OCI-LY1 (cell line): Measurements from ENCODE around the gene IQUB.

Experiments
- H2AFZ ChIP-seq: fragments of 200-600 bp; sonication (generic), shearing (Covaris generic); 2 replicates; pipeline ENCODE4 v1.6.0; 2014; ENCODE audit warnings: antibody characterized with exemption, mild to moderate bottlenecking, low read length
- H3F3A ChIP-seq: fragments of 200-600 bp; sonication (generic), shearing (Covaris generic); 2 replicates; pipeline ENCODE4 v1.6.0; 2014; ENCODE audit warnings: mild to moderate bottlenecking, antibody characterized with exemption, low read length, moderate library complexity; ENCODE audit not compliant: insufficient read depth
- H3K27ac ChIP-seq: fragments of 200-600 bp; sonication (generic); 2 replicates; pipeline ENCODE4 v1.5.1; 2014; ENCODE audit warnings: low read length, mixed run types, mild to moderate bottlenecking, low read depth; ENCODE audit not compliant: poor library complexity, severe bottlenecking
- H3K27me3 ChIP-seq: fragments of 200-600 bp; sonication (generic); 2 replicates; pipeline ENCODE4 v1.6.0; 2014; ENCODE audit warnings: antibody characterized with exemption, mild to moderate bottlenecking, low read length, moderate library complexity; ENCODE audit not compliant: insufficient read depth
- H3K36me3 ChIP-seq: fragments of 200-600 bp; sonication (generic); 2 replicates; pipeline ENCODE4 v1.6.1; 2014; ENCODE audit warnings: mild to moderate bottlenecking, antibody characterized with exemption, low read length, moderate library complexity, mixed read lengths; ENCODE audit not compliant: insufficient read depth
- H3K4me1 ChIP-seq: fragments of 200-600 bp; sonication (generic); 2 replicates; pipeline ENCODE4 v1.5.1; 2014; ENCODE audit warnings: mild to moderate bottlenecking, low read length, moderate library complexity; ENCODE audit not compliant: insufficient read depth, severe bottlenecking
- H3K4me2 ChIP-seq: fragments of 200-600 bp; sonication (generic), shearing (Covaris generic); 2 replicates; pipeline ENCODE4 v1.6.1; 2014; ENCODE audit warnings: low read length
- H3K4me3 ChIP-seq: fragments of 200-600 bp; sonication (generic); 2 replicates; pipeline ENCODE4 v1.5.1; 2014; ENCODE audit warnings: low read length, low read depth, mild to moderate bottlenecking, mixed read lengths; ENCODE audit not compliant: poor library complexity, severe bottlenecking
- H3K79me2 ChIP-seq: fragments of 200-600 bp; shearing (Covaris generic); 2 replicates; pipeline ENCODE4 v1.6.1; 2016; ENCODE audit warnings: mixed run types, low read length, mixed read lengths; ENCODE audit not compliant: insufficient read depth
- H3K9ac ChIP-seq: fragments of 200-600 bp; sonication (generic), shearing (Covaris generic); 2 replicates; pipeline ENCODE4 v1.6.1; 2014; ENCODE audit warnings: mild to moderate bottlenecking, low read length, mixed read lengths
- H3K9me2 ChIP-seq: fragments of 200-600 bp; sonication (generic), shearing (Covaris generic); 2 replicates; pipeline ENCODE4 v1.6.1; 2014; ENCODE audit warnings: low read depth, mild to moderate bottlenecking, low read length, mixed read lengths
- H3K9me3 ChIP-seq: fragments of 200-600 bp; shearing (Covaris generic); 2 replicates; pipeline ENCODE4 v1.6.1; 2014; ENCODE audit warnings: low read length, mixed read lengths
- H4K20me1 ChIP-seq: fragments of 200-600 bp; sonication (generic), shearing (Covaris generic); 2 replicates; pipeline ENCODE4 v1.6.0; 2016; ENCODE audit warnings: mild to moderate bottlenecking, low read length; ENCODE audit not compliant: insufficient read depth
- CTCF ChIP-seq: fragments of 200-600 bp; sonication (generic), shearing (Covaris generic); IDR thresholded peaks from 2 replicates; pipeline ENCODE4 v1.5.1; 2017; ENCODE audit warnings: mild to moderate bottlenecking, antibody characterized with exemption, low read length, moderate library complexity, mixed read lengths
- EZH2 ChIP-seq: fragments of 200-600 bp; sonication (generic), shearing (Covaris generic); IDR thresholded peaks from 2 replicates; pipeline ENCODE4 v1.8.0; 2017; ENCODE audit warnings: borderline replicate concordance, mixed run types, mild to moderate bottlenecking, antibody characterized with exemption, low read length, moderate library complexity, mixed read lengths

IQUB gene

GRCh38 chr7:123548406-123548805, 14.0 kb upstream of the IQUB start:
- 0 out of 2 replicates have a peak, but pooled peaks cover 5% of the 10 kb centered on the region for H3K79me2 ChIP-seq
- H3K9me2 ChIP-seq: no peaks in the 10 kb centered on the region
- no peak overlapping the region for H3K4me2 ChIP-seq

GRCh38 chr7:123539871-123540270, 5.5 kb upstream of the IQUB start:
- H3K4me2 ChIP-seq: no peak overlapping the region

More at GRCh38 chr7:123548406-123548805, 14.0 kb upstream of the IQUB start:
- Histone ChIP-seq H3K36me3 (peaks cover 57% of the 10 kb centered on the region), H2AFZ (no peak overlapping the region), H3K27me3 (no peaks in the 10 kb centered on the region), H3K9me3 (no peaks in the 10 kb centered on the region), H3K27ac (no peak overlapping the region), H3K4me3 (no peak overlapping the region), H3F3A (no peaks in the 10 kb centered on the region), H3K9ac (no peak overlapping the region), H3K4me1 (no peaks in the 10 kb centered on the region), H4K20me1 (no peaks in the 10 kb centered on the region)
- no peak for TF ChIP-seq EZH2
- no peak for TF ChIP-seq CTCF

GRCh38 chr7:123538897-123539296, 4.5 kb upstream of the IQUB start:
- peaks cover 11% of the 10 kb centered on the region; the same call in 1 of the 2 replicates for H3K36me3 ChIP-seq
- H3K27me3 ChIP-seq: no peaks in the 10 kb centered on the region
- H3K9me3 ChIP-seq: no peaks in the 10 kb centered on the region
- H3K4me1 ChIP-seq: peaks cover 12% of the 10 kb centered on the region
- no peaks in the 10 kb centered on the region for H4K20me1 ChIP-seq
- no peaks in the 10 kb centered on the region for H3K9me2 ChIP-seq
- H3K79me2 ChIP-seq: no peaks in the 10 kb centered on the region
- no peak overlapping the region for H3K27ac ChIP-seq
- peaks cover 6% of the 10 kb centered on the region for H3F3A ChIP-seq
- H3K4me3 ChIP-seq: no peak overlapping the region
- TF ChIP-seq EZH2: no peak
- H2AFZ ChIP-seq: no peak overlapping the region
- H3K9ac ChIP-seq: no peak overlapping the region
- no peak overlapping the region for H3K4me2 ChIP-seq

More at GRCh38 chr7:123539871-123540270, 5.5 kb upstream of the IQUB start:
- no peak overlapping the region for H3K4me3 ChIP-seq
- H4K20me1 ChIP-seq: no peaks in the 10 kb centered on the region
- no peak overlapping the region for H3K27ac ChIP-seq
- no peaks in the 10 kb centered on the region for H3K9me3 ChIP-seq
- H3K79me2 ChIP-seq: no peaks in the 10 kb centered on the region
- peaks cover 12% of the 10 kb centered on the region; the same call in 1 of the 2 replicates for H3K36me3 ChIP-seq
- no peaks in the 10 kb centered on the region for H3K27me3 ChIP-seq
- H2AFZ ChIP-seq: no peak overlapping the region
- H3K9ac ChIP-seq: no peak overlapping the region
- H3K4me1 ChIP-seq: peaks cover 8% of the 10 kb centered on the region
- no peaks in the 10 kb centered on the region for H3K9me2 ChIP-seq
- TF ChIP-seq CTCF (no peak), EZH2 (no peak)
- H3F3A ChIP-seq: peaks cover 3% of the 10 kb centered on the region; the same call in 1 of the 2 replicates

- no peak overlapping the region for H3K4me2 ChIP-seq
- no peaks in the 10 kb centered on the region for H4K20me1 ChIP-seq
- H3K9me2 ChIP-seq: no peaks in the 10 kb centered on the region
- H3K9ac ChIP-seq: no peak overlapping the region
- TF ChIP-seq EZH2 (no peak), CTCF (no peak)
- H3K9me3 ChIP-seq: no peaks in the 10 kb centered on the region
- peaks cover 8% of the 10 kb centered on the region; the same call in 1 of the 2 replicates for H3K36me3 ChIP-seq
- peaks cover 16% of the 10 kb centered on the region for H3K4me1 ChIP-seq
- H3K4me3 ChIP-seq: no peak overlapping the region
- peaks cover 12% of the 10 kb centered on the region for H3F3A ChIP-seq
- H3K79me2 ChIP-seq: no peaks in the 10 kb centered on the region
- no peak overlapping the region for H3K27ac ChIP-seq
- H2AFZ ChIP-seq: no peak overlapping the region
- no peaks in the 10 kb centered on the region for H3K27me3 ChIP-seq
These were observed 3.9 kb upstream of the IQUB start for GRCh38 chr7:123538189-123538714.
